ENCODE data around the gene RWDD2A. TPM values are rescaled to one million over a fixed set of nuclear protein-coding genes. Genes with fewer than 3 reads are reported as not detected.

RWDD2A gene
- total and polyA plus RNA-seq, 2 donors from 2014 or later, result 4.0 to 5.5 TPM

- TF ChIP-seq CTCF (IDR thresholded peaks at IDR 0.05; ENCODE audit: borderline replicate concordance, extremely low read depth, insufficient read depth), result no peak
- Histone ChIP-seq H3K27me3 (ENCODE audit: control insufficient read depth, insufficient read depth, low read length) (no peaks in the 10 kb centered on the region), H3K36me3 (ENCODE audit: control insufficient read depth in 2 of 3, insufficient read depth in 3 of 3, low read length in 3 of 3) (peaks cover 0 to 3% (median 0%) of the 10 kb centered on the region in 3 donors), H3K9me3 (ENCODE audit: control insufficient read depth in 2 of 3, insufficient read depth in 1 of 3, low read length in 3 of 3) (no peaks in the 10 kb centered on the region), H3K4me3 (ENCODE audit: low read length in 3 of 3) (no peak overlapping the region), H3K27ac (ENCODE audit: low read depth in 2 of 2, low read length in 2 of 2) (no peak overlapping the region), H3K4me1 (ENCODE audit: control insufficient read depth in 2 of 3, insufficient read depth in 2 of 3, low read depth in 1 of 3, low read length in 3 of 3) (peaks cover 0 to 3% (median 0%) of the 10 kb centered on the region in 3 donors), H3K9ac (ENCODE audit: low read length in 3 of 3) (no peak overlapping the region)
- DNase-seq (no peak), FAIRE-seq (no peak)
- intact Hi-C loops (cut with DNase I), result no loop called here
Observed at GRCh38 chr6:83198486-83199172, 5.5 kb downstream of the RWDD2A start.

- TF ChIP-seq CTCF (IDR thresholded peaks at IDR 0.05; ENCODE audit: borderline replicate concordance, extremely low read depth, insufficient read depth), result no peak
- FAIRE-seq, result no peak
- no peak overlapping the region for H3K9ac ChIP-seq (ENCODE audit: low read length in 3 of 3)
- H3K9me3 ChIP-seq (ENCODE audit: control insufficient read depth in 2 of 3, insufficient read depth in 1 of 3, low read length in 3 of 3), result no peaks in the 10 kb centered on the region
- H3K27me3 ChIP-seq (ENCODE audit: control insufficient read depth, insufficient read depth, low read length), result no peaks in the 10 kb centered on the region
- intact Hi-C loops (cut with DNase I), result no loop called here
- no peak overlapping the region for H3K4me3 ChIP-seq (ENCODE audit: low read length in 3 of 3)
- DNase-seq, result no peak
- H3K27ac ChIP-seq (ENCODE audit: low read depth in 2 of 2, low read length in 2 of 2), result no peak overlapping the region
- H3K4me1 ChIP-seq (ENCODE audit: control insufficient read depth in 2 of 3, insufficient read depth in 2 of 3, low read depth in 1 of 3, low read length in 3 of 3), result peaks cover 0 to 1% (median 0%) of the 10 kb centered on the region in 3 donors
- peaks cover 0 to 3% (median 0%) of the 10 kb centered on the region in 3 donors for H3K36me3 ChIP-seq (ENCODE audit: control insufficient read depth in 2 of 3, insufficient read depth in 3 of 3, low read length in 3 of 3)
Observed at GRCh38 chr6:83199173-83199862, 6.2 kb downstream of the RWDD2A start.

GRCh38 chr6:83199863-83200225 lies 6.7 kb downstream of the RWDD2A start:
- no peak overlapping the region for H3K4me3 ChIP-seq (ENCODE audit: low read length in 3 of 3)
- no peak for DNase-seq
- no peaks in the 10 kb centered on the region for H3K4me1 ChIP-seq (ENCODE audit: control insufficient read depth in 2 of 3, insufficient read depth in 2 of 3, low read depth in 1 of 3, low read length in 3 of 3)
- no peaks in the 10 kb centered on the region for H3K9me3 ChIP-seq (ENCODE audit: control insufficient read depth in 2 of 3, insufficient read depth in 1 of 3, low read length in 3 of 3)
- intact Hi-C loops (cut with DNase I), result no loop called here
- no peak for FAIRE-seq
- no peak overlapping the region for H3K27ac ChIP-seq (ENCODE audit: low read depth in 2 of 2, low read length in 2 of 2)
- no peaks in the 10 kb centered on the region for H3K27me3 ChIP-seq (ENCODE audit: control insufficient read depth, insufficient read depth, low read length)
- H3K36me3 ChIP-seq (ENCODE audit: control insufficient read depth in 2 of 3, insufficient read depth in 3 of 3, low read length in 3 of 3), result peaks cover 0 to 3% (median 0%) of the 10 kb centered on the region in 3 donors
- H3K9ac ChIP-seq (ENCODE audit: low read length in 3 of 3), result no peak overlapping the region
- no peak for TF ChIP-seq CTCF (IDR thresholded peaks at IDR 0.05; ENCODE audit: borderline replicate concordance, extremely low read depth, insufficient read depth)
